K562 (cell line): ENCODE data around the gene MYO1B. TPM values are rescaled to one million over a fixed set of nuclear protein-coding genes. Genes with fewer than 3 reads are reported as not detected.

Experiments
- ATAC-seq: fragments of 200-7000 bp; cut with Tn5 transposase; 3 replicates; pipeline ENCODE4 v1.9.1; 2020; ENCODE audit warnings: moderate library complexity
- BruUV-seq: library from RNA; stranded (reverse); fragments of 400-500 nt; replicated peaks from 2 replicates; lab custom pipeline; 2021; lab: Mats Ljungman, UMichigan
- CTCF ChIA-PET: fragments of 300-600 bp; formaldehyde crosslinking; extraction: SDS; loops from one replicate; lab custom pipeline; 2021; ENCODE audit warnings: low intra/inter-chr PET ratio; lab: Yijun Ruan, JAX
- POLR2A ChIA-PET: fragments of 300-600, 350-650 bp; sonication (Branson Sonifier 250); formaldehyde crosslinking; extraction: SDS; loops from one replicate; lab custom pipeline; 2021; ENCODE audit warnings: antibody characterized with exemption, inconsistent platforms; lab: Yijun Ruan, JAX
- DNase-seq, 4 experiments: peaks; one replicate each; pipeline versions ENCODE4 v3.0.0 to v3.0.0-alpha.2; 2011 to 2018; ENCODE audit warnings: low spot score in 3 of 4, mixed read lengths in 3 of 4; ENCODE audit errors: extremely low read depth in 1 of 4
- FAIRE-seq: peaks from 2 replicates; lab custom pipeline; 2011; peaks lifted over from hg19 to GRCh38; lab: Jason Lieb, UNC
- H2AFZ ChIP-seq: 2 replicates; pipeline ENCODE4 v1.6.0; 2011; ENCODE audit warnings: low read depth, low read length, control low read depth, inconsistent platforms
- H3K27ac ChIP-seq: fragments of 200-600 bp; 3 replicates; pipeline ENCODE4 v1.8.0; 2011; ENCODE audit warnings: low read depth, mild to moderate bottlenecking, control low read depth, inconsistent platforms, low read length, moderate library complexity, mixed read lengths; ENCODE audit errors: extremely low read depth
- H3K27me3 ChIP-seq, 2 experiments: fragments of 300-600 bp in 1 of 2; 2 replicates in 1 of 2; 3 replicates in 1 of 2; pipeline versions ENCODE4 v1.6.0 to v1.8.0; 2011; ENCODE audit warnings: inconsistent platforms in 2 of 2, low read length in 2 of 2, mild to moderate bottlenecking in 1 of 2, mixed read lengths in 1 of 2, moderate library complexity in 1 of 2; ENCODE audit not compliant: control insufficient read depth in 2 of 2, insufficient read depth in 2 of 2
- H3K36me3 ChIP-seq: fragments of 300-600 bp; 3 replicates; pipeline ENCODE4 v1.8.0; 2011; ENCODE audit warnings: mild to moderate bottlenecking, low read length, inconsistent platforms; ENCODE audit not compliant: control insufficient read depth, insufficient read depth
- H3K4me1 ChIP-seq, 2 experiments: fragments of 200-600 bp in 1 of 2; replicated peaks in 1 of 2; 2 replicates in 1 of 2; 3 replicates in 1 of 2; pipeline versions ENCODE4 v1.5.1 to v1.8.0; 2011; ENCODE audit warnings: inconsistent platforms in 2 of 2, low read length in 2 of 2, mild to moderate bottlenecking in 1 of 2, mixed read lengths in 1 of 2, moderate library complexity in 1 of 2; ENCODE audit not compliant: control insufficient read depth in 2 of 2, insufficient read depth in 2 of 2
- H3K4me2 ChIP-seq: 2 replicates; pipeline ENCODE4 v1.6.1; 2011; ENCODE audit warnings: low read length, control low read depth, inconsistent platforms, mixed read lengths; ENCODE audit not compliant: insufficient read depth
- H3K4me3 ChIP-seq: fragments of 200-600 bp; sonication (generic), shearing (Covaris generic); 2 replicates; pipeline ENCODE4 v1.5.1; 2016; ENCODE audit warnings: control low read depth, inconsistent platforms
- H3K79me2 ChIP-seq: fragments of 200-600 bp; 3 replicates; pipeline ENCODE4 v1.8.0; 2011; ENCODE audit warnings: low read length, inconsistent platforms; ENCODE audit not compliant: control insufficient read depth, insufficient read depth
- H3K9ac ChIP-seq, 2 experiments: 2 replicates each; pipeline versions ENCODE4 v1.6.0 to v1.6.1; 2011; ENCODE audit warnings: low read depth in 2 of 2, low read length in 2 of 2, control low read depth in 1 of 2, inconsistent platforms in 1 of 2, mild to moderate bottlenecking in 1 of 2, mixed read lengths in 1 of 2; ENCODE audit not compliant: insufficient read depth in 1 of 2
- H3K9me1 ChIP-seq: one replicate; pipeline ENCODE4 v1.6.0; 2011; ENCODE audit warnings: inconsistent platforms, mild to moderate bottlenecking, low read length, moderate library complexity; ENCODE audit not compliant: control insufficient read depth, insufficient read depth
- H3K9me3 ChIP-seq: replicated peaks from 2 replicates; pipeline ENCODE4 v1.5.1; 2011; ENCODE audit warnings: low read depth, low read length, inconsistent platforms; ENCODE audit not compliant: control insufficient read depth, insufficient read depth
- H4K20me1 ChIP-seq: replicated peaks from 2 replicates; pipeline ENCODE4 v1.6.1; 2011; ENCODE audit warnings: low read length, inconsistent platforms, mixed read lengths; ENCODE audit not compliant: control insufficient read depth, insufficient read depth
- CBFA2T3 ChIP-seq: fragments of 450-650 bp; IDR thresholded peaks from 2 replicates; pipeline ENCODE4 v1.6.1; 2017
- KLF10 ChIP-seq: fragments of 250-450 bp; sonication (Bioruptor Pico); IDR thresholded peaks from 2 replicates; pipeline ENCODE4 v1.6.1; 2021; ENCODE audit warnings: matching md5 sums
- PRPF4 ChIP-seq: fragments of 200-400 bp; formaldehyde crosslinking; IDR thresholded peaks from one replicate; pipeline ENCODE4 v1.6.1; 2017; ENCODE audit warnings: low read length, low read depth, mild to moderate bottlenecking; ENCODE audit not compliant: insufficient read depth, poor library complexity, severe bottlenecking
- RBM14 ChIP-seq: fragments of 200-400 bp; formaldehyde crosslinking; IDR thresholded peaks from 2 replicates; pipeline ENCODE4 v1.6.1; 2018; ENCODE audit warnings: low read depth, mild to moderate bottlenecking, low read length, moderate library complexity, borderline replicate concordance; ENCODE audit not compliant: insufficient read depth
- RFX5 ChIP-seq: IDR thresholded peaks from 2 replicates; pipeline ENCODE4 v1.6.1; 2011; ENCODE audit warnings: low read depth, mild to moderate bottlenecking, improper control_type of control experiment, low read length
- ZNF121 ChIP-seq: sonication (generic); formaldehyde crosslinking; conservative IDR thresholded peaks from 2 replicates; pipeline ENCODE4 v1.8.0; 2022; ENCODE audit warnings: missing genetic modification reagents
- ZNF785 ChIP-seq: fragments of 250-450 bp; sonication (Bioruptor Pico); IDR thresholded peaks from 2 replicates; pipeline ENCODE4 v1.4.0; 2020; ENCODE audit warnings: mild to moderate bottlenecking
- WGBS: fragments of 100-300 bp; shearing (Covaris generic); methylation state at CpG from one replicate; pipeline ENCODE4 v1.1.6; 2016; ENCODE audit warnings: low coverage, mixed read lengths; ENCODE audit not compliant: insufficient coverage; ENCODE audit errors: missing lambda C conversion rate; 5-methylcytosine and 5-hydroxymethylcytosine counted together
- in situ Hi-C: fragments of 300-500 bp; cut with MboI; formaldehyde crosslinking; loops from 4 replicates; pipeline ENCODE4 v1.15.0; 2018; ENCODE audit warnings: inconsistent platforms, mixed read lengths
- intact Hi-C: fragments of 100-400 bp; cut with micrococcal nuclease; formaldehyde crosslinking; loops from 2 replicates; pipeline ENCODE4 v1.14.2; 2022
- polyA plus RNA-seq, 8 experiments: library from polyadenylated mRNA; depleted of rRNA in 4 of 8; stranded (reverse) in 5 of 8; unstranded in 3 of 8; fragments of >200 nt; fragmentation: Nextera tagmentation in 2 of 8; fragmentation: Illumina TruSeq in 1 of 8; extraction: Ambion mirVana in 2 of 8; extraction: Trizol in 1 of 8; gene quantifications; 2 replicates each; pipeline versions ENCODE4 v1.2.1 to v1.2.3, GENCODE V29; 2011 to 2014; ENCODE audit warnings: inconsistent platforms in 1 of 8, missing spikeins in 1 of 8
- total RNA-seq, 7 experiments: library from RNA; depleted of rRNA in 6 of 7; stranded (reverse); fragments of >200 nt in 6 of 7; fragmentation: Illumina TruSeq in 2 of 7; extraction: Trizol in 2 of 7; gene quantifications; 2 replicates each; pipeline versions ENCODE4 v1.2.1 to v1.2.3, GENCODE V29; 2011 to 2021; ENCODE audit warnings: low replicate concordance in 1 of 7
- TF ChIP-seq, protein P1 (sequence below), 2 experiments: fragments of 450-650 bp; formaldehyde crosslinking in 1 of 2; IDR thresholded peaks; 2 replicates each; pipeline versions ENCODE4 v1.4.0 to v1.6.1; 2014 to 2020; ENCODE audit warnings: mild to moderate bottlenecking in 2 of 2, borderline replicate concordance in 1 of 2, low read depth in 1 of 2

The MYO1B gene
- total and polyA plus RNA-seq, 9 of the 15 experiments (the other 6 are each of a cell fraction or from before 2014, with no cell fraction given): 0.04 to 0.33 (median 0.20) TPM; not detected in 5

DNA sequence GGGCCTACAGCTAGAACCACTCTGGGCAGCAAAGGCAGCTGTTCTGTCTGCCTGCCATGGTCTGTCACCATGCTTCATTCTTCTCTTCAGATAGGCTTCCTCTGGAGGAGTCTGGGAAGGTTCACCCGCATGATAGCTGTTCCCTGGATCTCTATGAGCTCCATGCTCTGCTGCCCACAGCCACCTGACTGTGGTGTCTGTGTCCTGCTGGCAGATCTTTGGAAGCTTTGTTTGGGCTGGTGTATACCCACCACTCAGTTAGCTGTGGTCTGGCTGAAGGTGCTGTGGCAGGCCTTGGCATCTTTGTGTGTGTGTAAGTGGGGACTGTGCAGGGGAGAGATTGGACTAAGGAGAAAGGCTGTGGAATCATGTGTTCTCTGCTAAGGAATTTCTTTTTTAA lies 23.4 kb downstream of the MYO1B start:
- no TSS peak for BruUV-seq
- no peak overlapping the region for H3K4me3 ChIP-seq
- no peak overlapping the region for H3K4me2 ChIP-seq
- ChIA-PET CTCF (no interaction called here), POLR2A (no interaction called here)
- no peaks in the 10 kb centered on the region for H3K79me2 ChIP-seq
- in situ Hi-C loops (no loop called here), intact Hi-C loops (no loop called here)
- H2AFZ ChIP-seq: no peak overlapping the region
- no peak overlapping the region for H3K27ac ChIP-seq
- H3K9ac ChIP-seq: no peak overlapping the region
- TF ChIP-seq ZNF121 (no peak), RBM14 (no peak), CBFA2T3 (no peak), PRPF4 (no peak), RFX5 (no peak), ZNF785 (CRISPR knock-in tag) (no peak), KLF10 (CRISPR knock-in tag) (no peak)
- TF ChIP-seq, protein P1, sequence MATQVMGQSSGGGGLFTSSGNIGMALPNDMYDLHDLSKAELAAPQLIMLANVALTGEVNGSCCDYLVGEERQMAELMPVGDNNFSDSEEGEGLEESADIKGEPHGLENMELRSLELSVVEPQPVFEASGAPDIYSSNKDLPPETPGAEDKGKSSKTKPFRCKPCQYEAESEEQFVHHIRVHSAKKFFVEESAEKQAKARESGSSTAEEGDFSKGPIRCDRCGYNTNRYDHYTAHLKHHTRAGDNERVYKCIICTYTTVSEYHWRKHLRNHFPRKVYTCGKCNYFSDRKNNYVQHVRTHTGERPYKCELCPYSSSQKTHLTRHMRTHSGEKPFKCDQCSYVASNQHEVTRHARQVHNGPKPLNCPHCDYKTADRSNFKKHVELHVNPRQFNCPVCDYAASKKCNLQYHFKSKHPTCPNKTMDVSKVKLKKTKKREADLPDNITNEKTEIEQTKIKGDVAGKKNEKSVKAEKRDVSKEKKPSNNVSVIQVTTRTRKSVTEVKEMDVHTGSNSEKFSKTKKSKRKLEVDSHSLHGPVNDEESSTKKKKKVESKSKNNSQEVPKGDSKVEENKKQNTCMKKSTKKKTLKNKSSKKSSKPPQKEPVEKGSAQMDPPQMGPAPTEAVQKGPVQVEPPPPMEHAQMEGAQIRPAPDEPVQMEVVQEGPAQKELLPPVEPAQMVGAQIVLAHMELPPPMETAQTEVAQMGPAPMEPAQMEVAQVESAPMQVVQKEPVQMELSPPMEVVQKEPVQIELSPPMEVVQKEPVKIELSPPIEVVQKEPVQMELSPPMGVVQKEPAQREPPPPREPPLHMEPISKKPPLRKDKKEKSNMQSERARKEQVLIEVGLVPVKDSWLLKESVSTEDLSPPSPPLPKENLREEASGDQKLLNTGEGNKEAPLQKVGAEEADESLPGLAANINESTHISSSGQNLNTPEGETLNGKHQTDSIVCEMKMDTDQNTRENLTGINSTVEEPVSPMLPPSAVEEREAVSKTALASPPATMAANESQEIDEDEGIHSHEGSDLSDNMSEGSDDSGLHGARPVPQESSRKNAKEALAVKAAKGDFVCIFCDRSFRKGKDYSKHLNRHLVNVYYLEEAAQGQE (IDR thresholded peaks at IDR 0.05; ENCODE audit: borderline replicate concordance): no peak
- TF ChIP-seq, protein P1 (CRISPR knock-in tag; IDR thresholded peaks at IDR 0.05; ENCODE audit: low read depth): no peak
- no peaks in the 10 kb centered on the region for H3K27me3 ChIP-seq
- H3K4me1 ChIP-seq: no peaks in the 10 kb centered on the region
- DNase-seq: no peak
- H4K20me1 ChIP-seq: no peaks in the 10 kb centered on the region
- no peak for FAIRE-seq
- WGBS: 0% methylated on average over 1 of the region's 1 CpG
- H3K9me3 ChIP-seq: no peaks in the 10 kb centered on the region
- H3K9me1 ChIP-seq: no peaks in the 10 kb centered on the region
- no peak for ATAC-seq
- H3K36me3 ChIP-seq: no peaks in the 10 kb centered on the region
